ENCODE measurements around the gene PRTG. TPM values are rescaled to one million over a fixed set of nuclear protein-coding genes. Genes with fewer than 3 reads are reported as not detected.

Gene PRTG
- total and polyA plus RNA-seq, 2 experiments from 2014 or later, result 0.63 to 3.4 TPM

GRCh38 chr15:55638764-55639163, 104.2 kb downstream of the PRTG start:
- Histone ChIP-seq H3K4me2 (no peak overlapping the region), H3K27me3 (ENCODE audit: insufficient read depth) (no peaks in the 10 kb centered on the region), H3K4me3 (no peak overlapping the region), H2AFZ (no peak overlapping the region), H3K4me1 (ENCODE audit: insufficient read depth) (no peaks in the 10 kb centered on the region), H3K27ac (ENCODE audit: low read depth) (no peak overlapping the region), H4K20me1 (replicated peaks; ENCODE audit: insufficient read depth) (no peaks in the 10 kb centered on the region), H3K9me2 (ENCODE audit: insufficient read depth) (no peaks in the 10 kb centered on the region), H3K79me2 (replicated peaks; ENCODE audit: insufficient read depth) (no peaks in the 10 kb centered on the region), H3F3A (replicated peaks; ENCODE audit: low read depth) (no peaks in the 10 kb centered on the region), H3K36me3 (ENCODE audit: insufficient read depth) (no peaks in the 10 kb centered on the region)
- no peak overlapping the region for H3K27ac Mint-ChIP-seq
- peaks cover 2% of the 10 kb centered on the region for H3K27me3 Mint-ChIP-seq (ENCODE audit: insufficient read depth, low read depth, poor library complexity)
- H3K4me1 Mint-ChIP-seq, result no peaks in the 10 kb centered on the region
- ATAC-seq, result no peak
- TF ChIP-seq ETS1 (IDR thresholded peaks at IDR 0.05), result no peak
- TF ChIP-seq CREB1 (CRISPR knock-in tag; IDR thresholded peaks at IDR 0.05; ENCODE audit: low read depth), result no peak
- TF ChIP-seq ZNF331 (CRISPR knock-in tag; IDR thresholded peaks at IDR 0.05; ENCODE audit: low read depth), result no peak
- no peak for DNase-seq (ENCODE audit: low spot score)
- H3K9me3 Mint-ChIP-seq, result no peaks in the 10 kb centered on the region
- H3K4me3 Mint-ChIP-seq, result no peak overlapping the region
- H3K36me3 Mint-ChIP-seq (ENCODE audit: low read depth), result no peaks in the 10 kb centered on the region

- H3K4me2 ChIP-seq, result no peak overlapping the region
- H3K79me2 ChIP-seq (replicated peaks; ENCODE audit: insufficient read depth), result no peaks in the 10 kb centered on the region
- H4K20me1 ChIP-seq (replicated peaks; ENCODE audit: insufficient read depth), result no peaks in the 10 kb centered on the region
- Mint-ChIP-seq H3K4me1 (no peaks in the 10 kb centered on the region), H3K27ac (no peak overlapping the region), H3K9me3 (no peaks in the 10 kb centered on the region), H3K36me3 (ENCODE audit: low read depth) (no peaks in the 10 kb centered on the region), H3K4me3 (no peak overlapping the region), H3K27me3 (ENCODE audit: insufficient read depth, low read depth, poor library complexity) (peaks cover 2% of the 10 kb centered on the region)
- no peaks in the 10 kb centered on the region for H3K4me1 ChIP-seq (ENCODE audit: insufficient read depth)
- DNase-seq (ENCODE audit: low spot score), result no peak
- H2AFZ ChIP-seq, result no peak overlapping the region
- no peaks in the 10 kb centered on the region for H3K36me3 ChIP-seq (ENCODE audit: insufficient read depth)
- H3F3A ChIP-seq (replicated peaks; ENCODE audit: low read depth), result no peaks in the 10 kb centered on the region
- H3K9me2 ChIP-seq (ENCODE audit: insufficient read depth), result no peaks in the 10 kb centered on the region
- no peak for TF ChIP-seq JUNB (IDR thresholded peaks at IDR 0.05; ENCODE audit: unreplicated experiment)
- no peak for TF ChIP-seq NANOG (IDR thresholded peaks at IDR 0.05; ENCODE audit: borderline replicate concordance)
- TF ChIP-seq POLR2AphosphoS5 (IDR thresholded peaks at IDR 0.05; ENCODE audit: low read depth), result no peak
- no peak for TF ChIP-seq ZNF331 (CRISPR knock-in tag; IDR thresholded peaks at IDR 0.05; ENCODE audit: low read depth)
- no peak for TF ChIP-seq CREB1 (CRISPR knock-in tag; IDR thresholded peaks at IDR 0.05; ENCODE audit: low read depth)
- TF ChIP-seq ZNF462 (CRISPR knock-in tag; IDR thresholded peaks at IDR 0.05), result no peak
- H3K4me3 ChIP-seq, result no peak overlapping the region
- ATAC-seq, result no peak
- no peak overlapping the region for H3K27ac ChIP-seq (ENCODE audit: low read depth)
- no peaks in the 10 kb centered on the region for H3K27me3 ChIP-seq (ENCODE audit: insufficient read depth)
Measured at GRCh38 chr15:55637086-55637485, 105.9 kb downstream of the PRTG start.

Data from GM23338 (cell line).